Kidney epithelial cell (primary cell): ENCODE data around the gene STX18. TPM values are rescaled to one million over a fixed set of nuclear protein-coding genes. Genes with fewer than 3 reads are reported as not detected.

Experiments used
- DNase-seq: peaks from one replicate; pipeline ENCODE4 v3.0.0-alpha.2; 2010; ENCODE audit warnings: low read depth
- H3K27me3 ChIP-seq: 2 replicates; pipeline ENCODE4 v1.6.0; 2011; ENCODE audit warnings: low read length; ENCODE audit not compliant: control insufficient read depth, insufficient read depth
- H3K36me3 ChIP-seq: 2 replicates; pipeline ENCODE4 v1.5.1; 2011; ENCODE audit warnings: low read length; ENCODE audit not compliant: control insufficient read depth, insufficient read depth
- H3K4me3 ChIP-seq: 2 replicates; pipeline ENCODE4 v1.5.1; 2011; ENCODE audit warnings: low read depth, mild to moderate bottlenecking, control low read depth, low read length
- total RNA-seq: library from RNA; depleted of rRNA; stranded (reverse); fragments of >200 nt; gene quantifications from 2 replicates; pipeline ENCODE4 v1.2.3, GENCODE V29; 2015
- TF ChIP-seq, protein P1 (sequence below): IDR thresholded peaks from 2 replicates; pipeline ENCODE4 v1.5.1; 2011; ENCODE audit warnings: mild to moderate bottlenecking, moderate library complexity, low read length, control low read depth, inconsistent platforms; ENCODE audit not compliant: insufficient read depth, poor library complexity, severe bottlenecking

Gene STX18
- total RNA-seq, 1 donor from 2014 or later = 39.7 TPM

DNA sequence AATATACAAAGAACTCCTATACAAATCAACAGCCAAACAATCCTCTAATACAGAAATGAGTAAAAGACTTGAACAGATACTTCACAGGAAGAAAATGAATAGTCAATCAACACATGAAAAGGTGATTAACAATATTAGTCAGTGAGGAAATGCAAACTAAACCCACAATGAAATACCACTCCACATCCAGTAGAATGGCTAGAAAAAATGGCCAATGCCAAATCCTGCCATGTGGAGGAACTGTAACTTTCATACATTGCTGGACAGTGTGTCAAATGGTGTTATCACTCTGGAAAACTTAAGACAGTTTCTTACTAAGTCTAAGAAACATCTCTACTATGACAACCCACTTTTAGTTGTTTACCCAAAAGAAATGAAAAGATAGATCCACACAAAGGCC lies 95.4 kb downstream of the STX18 start:
- no peak overlapping the region for H3K4me3 ChIP-seq
- TF ChIP-seq, protein P1, sequence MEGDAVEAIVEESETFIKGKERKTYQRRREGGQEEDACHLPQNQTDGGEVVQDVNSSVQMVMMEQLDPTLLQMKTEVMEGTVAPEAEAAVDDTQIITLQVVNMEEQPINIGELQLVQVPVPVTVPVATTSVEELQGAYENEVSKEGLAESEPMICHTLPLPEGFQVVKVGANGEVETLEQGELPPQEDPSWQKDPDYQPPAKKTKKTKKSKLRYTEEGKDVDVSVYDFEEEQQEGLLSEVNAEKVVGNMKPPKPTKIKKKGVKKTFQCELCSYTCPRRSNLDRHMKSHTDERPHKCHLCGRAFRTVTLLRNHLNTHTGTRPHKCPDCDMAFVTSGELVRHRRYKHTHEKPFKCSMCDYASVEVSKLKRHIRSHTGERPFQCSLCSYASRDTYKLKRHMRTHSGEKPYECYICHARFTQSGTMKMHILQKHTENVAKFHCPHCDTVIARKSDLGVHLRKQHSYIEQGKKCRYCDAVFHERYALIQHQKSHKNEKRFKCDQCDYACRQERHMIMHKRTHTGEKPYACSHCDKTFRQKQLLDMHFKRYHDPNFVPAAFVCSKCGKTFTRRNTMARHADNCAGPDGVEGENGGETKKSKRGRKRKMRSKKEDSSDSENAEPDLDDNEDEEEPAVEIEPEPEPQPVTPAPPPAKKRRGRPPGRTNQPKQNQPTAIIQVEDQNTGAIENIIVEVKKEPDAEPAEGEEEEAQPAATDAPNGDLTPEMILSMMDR = no peak
- H3K36me3 ChIP-seq = no peaks in the 10 kb centered on the region
- no peak for DNase-seq
- H3K27me3 ChIP-seq = no peaks in the 10 kb centered on the region

DNA sequence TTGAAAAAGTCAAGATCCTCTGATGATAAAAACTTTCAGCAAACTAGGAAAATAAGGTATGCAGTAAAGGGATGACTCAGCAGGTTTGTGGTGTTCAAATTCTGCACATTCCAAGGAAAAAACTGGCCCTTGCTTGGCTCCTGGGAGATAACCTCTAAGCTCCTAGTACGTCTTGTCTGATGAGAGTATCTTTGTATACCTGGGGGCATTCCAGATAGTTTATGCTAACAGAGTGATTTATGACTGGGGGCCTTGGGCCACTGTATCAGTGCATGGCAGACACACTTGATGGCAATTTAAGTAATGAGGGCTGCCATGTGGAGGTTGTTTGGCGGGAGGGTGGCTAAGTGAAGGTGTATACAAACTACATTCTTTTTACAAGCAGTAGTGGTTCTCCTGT lies 98.0 kb downstream of the STX18 start:
- TF ChIP-seq, protein P1 = no peak
- no peak overlapping the region for H3K4me3 ChIP-seq
- H3K36me3 ChIP-seq = no peaks in the 10 kb centered on the region
- no peaks in the 10 kb centered on the region for H3K27me3 ChIP-seq
- DNase-seq = peak; percentile 38

DNA sequence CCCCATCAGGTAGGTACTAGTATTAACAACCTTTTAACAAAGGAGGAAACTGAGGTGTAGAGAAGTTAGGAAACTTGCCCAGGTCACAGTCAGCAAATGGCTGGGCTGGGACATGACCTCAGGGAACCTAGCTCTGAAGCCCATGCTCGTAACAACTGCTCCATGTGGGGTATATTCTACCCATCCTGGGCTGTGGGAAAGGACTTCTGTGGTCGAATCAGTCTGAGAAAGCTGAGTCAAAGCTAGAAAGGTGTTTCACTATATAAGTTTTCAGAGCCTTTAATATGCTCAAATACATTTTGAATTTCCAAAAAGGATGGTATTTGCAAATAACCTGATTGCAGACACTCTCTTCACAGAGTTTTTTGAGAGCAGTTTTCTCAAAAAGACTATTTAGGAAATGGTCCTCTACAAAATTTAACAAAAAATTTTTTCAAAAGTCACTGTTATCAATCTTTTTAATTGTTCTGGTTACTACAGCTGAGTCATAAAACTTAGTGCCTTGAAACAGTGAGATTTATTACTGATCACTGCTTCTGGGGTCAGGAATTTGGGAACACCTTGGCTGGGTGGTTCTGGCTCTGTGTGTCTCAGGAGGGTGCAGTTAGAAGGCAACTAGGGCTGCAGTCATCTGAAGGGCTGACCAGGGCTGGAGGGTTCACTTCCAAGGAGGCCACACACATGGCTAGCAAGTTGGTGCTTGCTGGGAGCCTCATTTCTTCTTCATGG lies 101.4 kb downstream of the STX18 start:
- Histone ChIP-seq H3K4me3 (no peak overlapping the region), H3K27me3 (no peaks in the 10 kb centered on the region), H3K36me3 (no peaks in the 10 kb centered on the region)
- TF ChIP-seq, protein P1 = no peak
- no peak for DNase-seq

DNA sequence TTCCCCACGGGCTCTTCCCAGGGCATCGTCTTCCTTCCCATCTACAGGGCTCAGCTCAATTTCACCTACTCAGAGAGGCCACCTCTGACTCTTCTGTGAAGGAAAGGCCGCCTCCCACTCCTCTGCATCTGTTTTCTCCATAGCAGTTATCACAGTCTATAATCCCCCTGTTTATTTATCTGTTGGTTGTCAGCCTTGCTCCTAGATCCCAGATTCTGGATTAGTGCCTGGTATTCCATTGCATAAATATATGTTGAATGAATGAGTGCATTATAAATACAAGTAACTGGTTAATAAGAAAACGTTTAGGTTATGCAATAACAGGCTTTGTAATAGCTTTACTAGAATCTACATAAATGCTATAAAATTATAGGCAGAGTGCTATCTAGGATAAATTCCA lies 102.1 kb downstream of the STX18 start:
- TF ChIP-seq, protein P1 = no peak
- no peak overlapping the region for H3K4me3 ChIP-seq
- no peaks in the 10 kb centered on the region for H3K36me3 ChIP-seq
- no peaks in the 10 kb centered on the region for H3K27me3 ChIP-seq
- DNase-seq = no peak

DNA sequence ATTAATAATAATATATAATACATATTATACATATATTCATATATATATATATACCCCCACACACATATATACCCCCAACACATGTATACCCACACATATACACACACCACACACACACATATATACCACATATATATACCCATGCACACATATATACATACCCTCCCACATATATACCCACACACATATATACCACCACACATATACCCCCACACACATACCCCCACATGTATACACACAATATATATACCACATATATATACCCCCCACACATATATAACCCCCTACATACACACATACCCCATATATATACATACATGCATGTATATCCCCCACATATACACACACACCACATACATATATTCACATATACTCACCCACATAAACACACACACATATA lies 103.0 kb downstream of the STX18 start:
- no peaks in the 10 kb centered on the region for H3K36me3 ChIP-seq
- H3K27me3 ChIP-seq = no peaks in the 10 kb centered on the region
- H3K4me3 ChIP-seq = no peak overlapping the region
- DNase-seq = no peak
- TF ChIP-seq, protein P1 = no peak
